Vagina (tissue), 2 donors: ENCODE data around the gene EYA4.

Experiments used
- CTCF ChIP-seq, 3 experiments: fragments of 450-650 bp in 2 of 3; fragments of 200-600 bp in 1 of 3; sonication (generic) in 1 of 3; IDR thresholded peaks; one replicate each; pipeline ENCODE4 v1.5.1; 2017 to 2019; ENCODE audit warnings: antibody characterized with exemption in 3 of 3, mild to moderate bottlenecking in 2 of 3, moderate library complexity in 2 of 3
- POLR2AphosphoS5 ChIP-seq, 2 donors: sonication (generic); formaldehyde crosslinking; IDR thresholded peaks; one replicate each; pipeline ENCODE4 v1.9.0; 2017; ENCODE audit warnings: antibody characterized with exemption in 2 of 2, mild to moderate bottlenecking in 2 of 2, low read depth in 1 of 2; ENCODE audit not compliant: insufficient read depth in 1 of 2

DNA sequence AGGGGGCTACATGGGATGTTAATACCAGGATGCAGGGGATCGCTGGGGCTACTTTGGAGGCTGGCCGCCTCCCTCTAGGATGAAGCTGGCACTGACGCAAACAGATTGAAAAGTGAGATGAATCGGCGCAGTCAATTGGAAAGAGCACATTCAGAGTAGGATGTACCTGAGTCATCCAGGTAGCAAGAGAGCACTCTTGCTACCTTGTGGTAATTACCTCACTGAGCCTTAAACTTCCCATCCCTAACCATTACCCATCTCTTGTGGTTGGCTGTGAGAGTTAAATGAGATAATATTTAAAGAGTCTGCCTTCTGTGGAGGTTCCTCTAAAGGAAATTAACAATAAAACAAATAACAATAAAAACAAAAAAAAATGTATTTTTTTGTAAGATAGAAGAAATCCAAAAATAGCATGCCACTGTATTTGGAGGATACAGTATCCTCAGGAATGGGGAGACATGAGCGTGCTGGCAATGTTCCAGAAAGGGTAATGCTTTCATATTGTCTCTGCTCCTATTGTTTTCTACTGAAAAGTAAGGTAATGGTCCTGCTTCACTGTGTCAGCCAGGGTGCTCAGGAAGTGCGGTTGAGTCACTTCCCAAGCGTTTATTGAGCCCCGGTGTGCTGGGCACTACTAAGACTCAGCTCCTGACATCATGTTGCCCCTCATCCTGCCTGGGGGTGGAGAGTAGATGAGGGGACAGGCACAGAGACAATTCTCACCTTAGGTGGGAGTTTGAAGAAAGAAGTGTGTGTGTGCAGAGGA, 301.1 kb downstream of the EYA4 start:
- TF ChIP-seq CTCF (IDR thresholded peaks at IDR 0.05) (no peak), POLR2AphosphoS5 (IDR thresholded peaks at IDR 0.05; ENCODE audit: insufficient read depth in 1 of 2, low read depth in 1 of 2) (no peak)
